Neural cell (in vitro differentiated cells): Measurements from ENCODE around the gene BIRC7.

Experiments used
- EP300 ChIP-seq: fragments of 450-650 bp; conservative IDR thresholded peaks from 2 replicates; pipeline ENCODE4 v1.6.1; 2014; ENCODE audit warnings: antibody characterized with exemption, mild to moderate bottlenecking, moderate library complexity; ENCODE audit not compliant: poor library complexity, severe bottlenecking
- EZH2 ChIP-seq: fragments of 200-600, 300-800 bp; shearing (Covaris generic), sonication (generic); IDR thresholded peaks from 2 replicates; pipeline ENCODE4 v1.6.1; 2014; ENCODE audit warnings: antibody characterized with exemption, low read length, borderline replicate concordance, mild to moderate bottlenecking; ENCODE audit not compliant: insufficient read depth, poor library complexity, severe bottlenecking
- POLR2AphosphoS5 ChIP-seq: IDR thresholded peaks from 2 replicates; pipeline ENCODE4 v1.6.1; 2012
- RAD21 ChIP-seq: fragments of 450-650 bp; conservative IDR thresholded peaks from 2 replicates; pipeline ENCODE4 v1.6.1; 2014; ENCODE audit warnings: antibody characterized with exemption, mild to moderate bottlenecking, moderate library complexity
- TF ChIP-seq, protein P1 (sequence below): fragments of 450-650 bp; IDR thresholded peaks from 2 replicates; pipeline ENCODE4 v1.5.1; 2014; ENCODE audit warnings: antibody characterized with exemption, mild to moderate bottlenecking, moderate library complexity; ENCODE audit not compliant: poor library complexity, severe bottlenecking

DNA sequence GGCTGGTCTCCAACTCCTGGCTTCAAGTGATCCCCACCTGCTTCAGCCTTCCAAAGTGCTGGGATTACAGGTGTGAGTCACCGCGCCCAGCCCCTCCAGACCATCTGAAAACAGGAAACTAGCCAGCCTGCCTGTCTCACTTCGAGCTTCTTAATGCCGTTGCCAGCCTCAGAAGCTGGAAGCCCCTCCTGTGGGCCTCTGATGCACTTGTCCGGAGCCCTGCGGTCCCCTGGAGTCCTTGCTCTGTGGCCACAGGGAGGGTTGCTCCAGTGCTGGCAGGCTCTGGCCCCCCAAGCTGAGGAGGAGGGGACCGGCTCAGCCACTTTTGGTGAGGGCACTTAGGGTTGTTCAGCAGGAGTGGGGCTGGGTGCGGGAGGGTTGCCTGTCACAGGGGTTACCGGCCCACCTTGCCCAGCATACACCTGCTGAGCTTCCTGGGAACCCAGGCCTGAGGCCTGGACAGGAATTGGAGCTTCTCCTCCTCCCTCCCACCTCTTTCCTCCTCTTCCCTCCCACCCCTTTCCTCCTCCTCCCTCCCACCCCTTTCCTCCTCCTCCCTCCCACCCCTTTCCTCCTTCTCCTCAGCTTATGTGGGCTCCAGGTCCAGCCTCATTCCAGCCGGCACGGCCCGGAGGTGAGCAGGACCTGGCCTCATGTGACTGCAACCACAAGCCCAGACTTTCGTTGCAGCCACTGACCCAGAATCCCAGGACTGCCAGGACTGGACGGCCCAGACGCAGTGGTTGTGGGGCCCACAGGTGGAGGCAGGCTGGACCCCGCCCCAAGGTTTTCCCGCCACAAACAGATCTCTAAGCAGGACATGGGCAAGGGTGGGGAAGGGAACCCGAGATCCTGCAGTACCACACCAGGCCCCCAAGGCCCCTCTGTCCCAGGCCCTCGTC lies 9.4 kb upstream of the BIRC7 start:
- TF ChIP-seq, protein P1, sequence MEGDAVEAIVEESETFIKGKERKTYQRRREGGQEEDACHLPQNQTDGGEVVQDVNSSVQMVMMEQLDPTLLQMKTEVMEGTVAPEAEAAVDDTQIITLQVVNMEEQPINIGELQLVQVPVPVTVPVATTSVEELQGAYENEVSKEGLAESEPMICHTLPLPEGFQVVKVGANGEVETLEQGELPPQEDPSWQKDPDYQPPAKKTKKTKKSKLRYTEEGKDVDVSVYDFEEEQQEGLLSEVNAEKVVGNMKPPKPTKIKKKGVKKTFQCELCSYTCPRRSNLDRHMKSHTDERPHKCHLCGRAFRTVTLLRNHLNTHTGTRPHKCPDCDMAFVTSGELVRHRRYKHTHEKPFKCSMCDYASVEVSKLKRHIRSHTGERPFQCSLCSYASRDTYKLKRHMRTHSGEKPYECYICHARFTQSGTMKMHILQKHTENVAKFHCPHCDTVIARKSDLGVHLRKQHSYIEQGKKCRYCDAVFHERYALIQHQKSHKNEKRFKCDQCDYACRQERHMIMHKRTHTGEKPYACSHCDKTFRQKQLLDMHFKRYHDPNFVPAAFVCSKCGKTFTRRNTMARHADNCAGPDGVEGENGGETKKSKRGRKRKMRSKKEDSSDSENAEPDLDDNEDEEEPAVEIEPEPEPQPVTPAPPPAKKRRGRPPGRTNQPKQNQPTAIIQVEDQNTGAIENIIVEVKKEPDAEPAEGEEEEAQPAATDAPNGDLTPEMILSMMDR, result no peak
- TF ChIP-seq EZH2 (no peak), POLR2AphosphoS5 (no peak), RAD21 (no peak), EP300 (no peak)
